Peyer's patch (tissue), 4 donors: ENCODE results near the gene MORF4L1. TPM values are rescaled to one million over a fixed set of nuclear protein-coding genes. Genes with fewer than 3 reads are reported as not detected.
"Not testable (repeated sequence)": the region's sequence is repeated elsewhere in the genome, so short reads cannot be mapped to it uniquely, and the experiment has no call there.

Experiments used
- DNase-seq, 3 donors: peaks; one replicate each; pipeline ENCODE4 v3.0.0-alpha.2; 2017 to 2019
- H3K27ac ChIP-seq, 4 donors: fragments of 200-600 bp; sonication (generic); one replicate each; pipeline ENCODE4 v1.5.1; 2016 to 2019
- H3K27me3 ChIP-seq, 2 donors: fragments of 200-600 bp; sonication (generic); one replicate each; pipeline ENCODE4 v1.5.1; 2019
- H3K36me3 ChIP-seq, 3 donors: fragments of 200-600 bp; sonication (generic); one replicate each; pipeline ENCODE4 v1.5.1; 2016 to 2019
- H3K4me1 ChIP-seq, 4 donors: fragments of 200-600 bp; sonication (generic); one replicate each; pipeline ENCODE4 v1.5.1; 2016 to 2019
- H3K4me3 ChIP-seq, 4 donors: fragments of 200-600 bp; sonication (generic); 1 replicate in 3 of 4; 2 replicates in 1 of 4; pipeline ENCODE4 v1.5.1; 2016 to 2019; ENCODE audit warnings: mild to moderate bottlenecking in 1 of 4
- H3K9me3 ChIP-seq, 4 donors: fragments of 200-600 bp; sonication (generic); one replicate each; pipeline ENCODE4 v1.5.1; 2016 to 2019; ENCODE audit warnings: mild to moderate bottlenecking in 1 of 4
- POLR2A ChIP-seq, 2 donors: fragments of 450-650 bp; IDR thresholded peaks; one replicate each; pipeline ENCODE4 v1.5.1; 2017; ENCODE audit warnings: antibody characterized with exemption in 2 of 2, mild to moderate bottlenecking in 2 of 2, moderate library complexity in 2 of 2
- total RNA-seq, 4 donors: library from RNA; depleted of rRNA; stranded (reverse); fragments of >200 nt; gene quantifications; one replicate each; pipeline ENCODE4 v1.1.0, GENCODE V29; 2016
- TF ChIP-seq, protein P1 (sequence below), 6 experiments: fragments of 450-650 bp in 4 of 6; fragments of 200-600 bp in 2 of 6; sonication (generic) in 1 of 6; IDR thresholded peaks; one replicate each; pipeline ENCODE4 v1.5.1; 2017 to 2019; ENCODE audit warnings: antibody characterized with exemption in 6 of 6, mild to moderate bottlenecking in 3 of 6, moderate library complexity in 1 of 6

Gene MORF4L1
- total RNA-seq, 4 donors from 2014 or later = 90.8 to 271 (median 139) TPM

DNA sequence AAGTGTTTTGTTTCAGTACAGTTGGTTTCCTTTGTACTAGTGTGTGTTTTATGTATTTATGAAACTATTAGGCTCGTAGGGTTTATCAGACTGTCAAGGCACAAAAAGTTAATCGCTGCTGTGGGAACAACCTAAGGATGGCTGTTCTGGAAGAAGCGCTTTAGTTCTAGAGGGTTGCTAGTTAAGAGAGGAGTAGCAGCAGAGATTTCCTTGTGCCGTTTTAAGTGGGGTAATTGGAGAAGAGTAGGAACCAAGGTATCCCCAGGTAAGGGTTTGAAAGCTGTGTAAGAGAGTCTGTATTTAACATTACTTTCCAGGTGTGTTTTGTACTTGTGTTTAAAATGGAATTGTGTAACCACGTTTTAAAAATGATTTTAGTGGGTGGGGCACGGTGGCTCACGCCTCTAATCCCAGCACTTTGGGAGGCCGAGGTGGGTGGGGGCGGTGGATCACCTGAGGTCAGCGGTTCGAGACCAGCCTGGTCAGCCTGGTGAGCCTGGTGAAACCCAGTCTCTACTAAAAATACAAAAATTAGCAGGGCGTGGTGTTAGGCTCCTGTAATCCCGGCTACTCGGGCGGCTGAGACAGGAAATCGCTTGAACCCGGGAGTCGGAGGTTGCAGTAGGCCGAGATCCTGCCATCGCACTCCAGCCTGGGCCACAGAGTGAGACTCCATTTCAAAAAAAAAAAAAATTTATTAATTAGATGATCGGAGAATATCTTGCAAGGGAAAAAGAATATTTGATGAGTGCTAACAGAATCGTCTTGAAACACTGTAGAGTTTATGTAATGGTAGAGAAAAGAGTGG, 2.6 kb downstream of the MORF4L1 start:
- H3K4me1 ChIP-seq = peaks cover 0 to 56% (median 16%) of the 10 kb centered on the region in 4 donors
- H3K4me3 ChIP-seq = peak overlapping the region; percentile 80 to 97 (median 92)
- TF ChIP-seq, protein P1, sequence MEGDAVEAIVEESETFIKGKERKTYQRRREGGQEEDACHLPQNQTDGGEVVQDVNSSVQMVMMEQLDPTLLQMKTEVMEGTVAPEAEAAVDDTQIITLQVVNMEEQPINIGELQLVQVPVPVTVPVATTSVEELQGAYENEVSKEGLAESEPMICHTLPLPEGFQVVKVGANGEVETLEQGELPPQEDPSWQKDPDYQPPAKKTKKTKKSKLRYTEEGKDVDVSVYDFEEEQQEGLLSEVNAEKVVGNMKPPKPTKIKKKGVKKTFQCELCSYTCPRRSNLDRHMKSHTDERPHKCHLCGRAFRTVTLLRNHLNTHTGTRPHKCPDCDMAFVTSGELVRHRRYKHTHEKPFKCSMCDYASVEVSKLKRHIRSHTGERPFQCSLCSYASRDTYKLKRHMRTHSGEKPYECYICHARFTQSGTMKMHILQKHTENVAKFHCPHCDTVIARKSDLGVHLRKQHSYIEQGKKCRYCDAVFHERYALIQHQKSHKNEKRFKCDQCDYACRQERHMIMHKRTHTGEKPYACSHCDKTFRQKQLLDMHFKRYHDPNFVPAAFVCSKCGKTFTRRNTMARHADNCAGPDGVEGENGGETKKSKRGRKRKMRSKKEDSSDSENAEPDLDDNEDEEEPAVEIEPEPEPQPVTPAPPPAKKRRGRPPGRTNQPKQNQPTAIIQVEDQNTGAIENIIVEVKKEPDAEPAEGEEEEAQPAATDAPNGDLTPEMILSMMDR (IDR thresholded peaks at IDR 0.05) = no peak
- no peak for TF ChIP-seq POLR2A (IDR thresholded peaks at IDR 0.05)
- H3K27me3 ChIP-seq = no peaks in the 10 kb centered on the region
- peak overlapping the region in 2 of 4 donors; percentile 38 to 98 for H3K27ac ChIP-seq
- H3K9me3 ChIP-seq = no peaks in the 10 kb centered on the region
- H3K36me3 ChIP-seq = peaks cover 0 to under 1% (median 0%) of the 10 kb centered on the region in 3 donors
- no peak for DNase-seq

DNA sequence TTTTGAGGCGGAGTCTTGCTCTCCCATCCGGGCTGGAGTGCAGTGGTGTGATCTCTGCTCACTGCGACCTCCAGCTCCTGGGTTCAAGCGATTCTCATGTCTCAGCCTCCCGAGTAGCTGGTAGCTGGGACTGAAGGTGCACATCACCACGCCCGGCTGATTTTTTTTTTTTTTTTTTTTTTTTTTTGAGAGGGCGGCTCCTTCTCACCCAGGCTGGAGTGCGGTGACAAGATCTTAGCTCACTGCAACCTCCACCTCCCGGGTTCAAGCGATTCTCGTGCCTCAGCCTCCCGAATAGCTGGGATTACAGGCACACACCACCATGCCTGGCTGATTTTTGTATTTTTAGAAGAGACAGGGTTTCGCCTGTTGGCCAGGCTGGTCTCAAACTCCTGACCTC, 4.3 kb downstream of the MORF4L1 start:
- peaks cover 0 to 56% (median 16%) of the 10 kb centered on the region in 4 donors for H3K4me1 ChIP-seq
- not testable (repeated sequence) for H3K27me3 ChIP-seq, H3K27ac ChIP-seq, H3K9me3 ChIP-seq, DNase-seq
- H3K36me3 ChIP-seq = peaks cover 0 to 12% (median 0%) of the 10 kb centered on the region in 3 donors
- H3K4me3 ChIP-seq = peak overlapping the region in 2 of 4 donors; percentile 1 to 15

DNA sequence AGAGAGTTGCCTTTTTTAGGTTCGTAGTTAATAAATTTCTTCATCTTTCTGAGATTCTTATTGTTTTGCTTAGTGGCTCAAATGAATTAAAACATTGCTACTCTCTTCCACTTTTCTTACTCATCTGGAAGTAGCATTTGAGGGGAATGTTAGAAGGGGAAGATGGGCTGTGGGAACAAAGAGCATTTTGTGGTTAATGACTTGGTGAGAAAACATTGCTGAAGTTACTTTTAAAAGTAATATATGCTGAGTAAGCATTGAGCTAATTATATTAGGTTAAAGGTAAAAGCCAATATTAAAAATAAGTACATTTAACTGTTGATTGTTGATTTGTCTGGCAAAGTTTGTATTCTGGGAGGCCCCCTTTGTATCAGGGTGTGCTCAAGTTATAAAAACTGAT, 5.7 kb downstream of the MORF4L1 start:
- Histone ChIP-seq H3K9me3 (no peaks in the 10 kb centered on the region), H3K4me1 (peaks cover 0 to 56% (median 16%) of the 10 kb centered on the region in 4 donors), H3K27me3 (no peaks in the 10 kb centered on the region), H3K36me3 (peaks cover 0 to 22% (median 0%) of the 10 kb centered on the region in 3 donors), H3K27ac (no peak overlapping the region), H3K4me3 (no peak overlapping the region)
- no peak for DNase-seq
- no peak for TF ChIP-seq POLR2A (IDR thresholded peaks at IDR 0.05)
- TF ChIP-seq, protein P1 (IDR thresholded peaks at IDR 0.05) = no peak

DNA sequence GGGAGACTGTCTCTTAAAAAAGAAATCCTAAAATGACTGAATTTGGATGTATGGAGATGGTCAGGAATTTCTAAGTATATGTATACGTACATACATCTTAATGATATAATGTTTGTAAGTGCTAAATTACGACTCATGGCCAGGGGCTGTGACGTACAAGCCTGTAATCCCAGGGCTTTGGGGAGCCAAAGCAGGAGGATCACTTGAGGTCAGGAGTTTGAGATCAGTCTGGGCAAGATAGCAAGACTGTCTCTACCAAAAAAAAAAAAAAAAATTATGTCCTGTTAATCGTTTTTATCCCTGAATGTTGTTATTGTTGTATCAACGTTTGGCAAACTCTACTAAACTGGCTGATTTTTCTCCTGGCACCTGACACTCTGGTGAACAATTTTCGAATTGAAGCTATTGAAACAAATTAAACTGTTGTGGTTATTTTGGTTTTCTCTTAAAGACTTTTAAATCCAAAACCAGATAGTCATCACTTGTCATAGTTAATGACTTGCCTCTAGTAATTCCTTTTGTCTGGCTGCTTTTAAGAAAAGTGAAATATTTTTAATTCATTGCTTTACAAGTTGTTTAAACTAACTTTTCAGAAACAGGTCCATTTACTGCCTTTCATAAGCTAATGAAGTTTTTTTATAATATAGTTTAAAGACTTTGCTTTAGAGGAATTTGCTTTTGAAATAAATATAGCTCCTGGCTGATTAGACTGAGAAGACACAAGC, 7.0 kb downstream of the MORF4L1 start:
- peaks cover 0 to 30% (median 0%) of the 10 kb centered on the region in 3 donors for H3K36me3 ChIP-seq
- no peak overlapping the region for H3K4me3 ChIP-seq
- peaks cover 0 to 54% (median 14%) of the 10 kb centered on the region in 4 donors for H3K4me1 ChIP-seq
- H3K27ac ChIP-seq = no peak overlapping the region
- no peak for DNase-seq
- TF ChIP-seq, protein P1 (IDR thresholded peaks at IDR 0.05) = no peak
- TF ChIP-seq POLR2A (IDR thresholded peaks at IDR 0.05) = no peak
- H3K27me3 ChIP-seq = no peaks in the 10 kb centered on the region
- H3K9me3 ChIP-seq = no peaks in the 10 kb centered on the region

GRCh38 chr15:78880242-78880533, 7.5 kb downstream of the MORF4L1 start:
- Histone ChIP-seq H3K4me1 (peaks cover 0 to 49% (median 14%) of the 10 kb centered on the region in 4 donors), H3K9me3 (no peaks in the 10 kb centered on the region), H3K4me3 (no peak overlapping the region), H3K27me3 (no peaks in the 10 kb centered on the region), H3K36me3 (peaks cover 0 to 35% (median 0%) of the 10 kb centered on the region in 3 donors), H3K27ac (no peak overlapping the region)
- DNase-seq = no peak
- TF ChIP-seq POLR2A (IDR thresholded peaks at IDR 0.05) = no peak
- TF ChIP-seq, protein P1 (IDR thresholded peaks at IDR 0.05) = no peak

DNA sequence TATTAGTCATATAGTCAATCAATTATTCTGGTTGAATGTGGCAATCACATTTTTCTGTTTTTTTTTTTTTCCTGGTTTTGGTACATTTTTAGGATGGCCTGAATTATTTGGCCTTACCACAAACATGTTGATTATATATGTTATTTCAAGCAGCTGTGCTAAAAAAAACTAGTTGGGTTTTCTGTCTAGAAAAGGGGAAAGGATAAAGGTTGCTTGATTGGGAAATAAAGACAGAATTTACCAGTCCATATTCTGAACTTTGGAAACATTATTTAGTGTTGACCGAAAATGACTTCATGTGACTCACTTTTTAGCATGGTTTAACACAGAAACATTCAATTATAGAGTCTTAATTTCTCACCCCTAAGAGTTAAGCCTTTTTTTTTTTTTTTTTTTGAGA, 8.1 kb downstream of the MORF4L1 start:
- DNase-seq = no peak
- Histone ChIP-seq H3K4me1 (peaks cover 0 to 42% (median 10%) of the 10 kb centered on the region in 4 donors), H3K4me3 (no peak overlapping the region), H3K9me3 (no peaks in the 10 kb centered on the region), H3K27ac (no peak overlapping the region), H3K36me3 (peaks cover 0 to 37% (median 0%) of the 10 kb centered on the region in 3 donors), H3K27me3 (no peaks in the 10 kb centered on the region)
- TF ChIP-seq, protein P1 (IDR thresholded peaks at IDR 0.05) = no peak
- no peak for TF ChIP-seq POLR2A (IDR thresholded peaks at IDR 0.05)
